GM12865 (cell line): ENCODE results near the gene CHTOP.

Source experiments
- DNase-seq: peaks from one replicate; pipeline ENCODE4 v3.0.0; 2010; ENCODE audit warnings: low read depth
- H3K4me3 ChIP-seq: 2 replicates; pipeline ENCODE4 v1.5.1; 2011; ENCODE audit warnings: mild to moderate bottlenecking, low read depth, low read length, control low read depth
- CTCF ChIP-seq: IDR thresholded peaks from 2 replicates; pipeline ENCODE4 v1.5.1; 2011; ENCODE audit warnings: low read length, control low read depth, low read depth, inconsistent platforms; ENCODE audit not compliant: insufficient read depth; ENCODE audit errors: missing control alignments

The CHTOP gene

GRCh38 chr1:153626477-153626903 lies 7.4 kb upstream of the CHTOP start:
- no peak for DNase-seq
- TF ChIP-seq CTCF = no peak
- no peak overlapping the region for H3K4me3 ChIP-seq

- no peak for DNase-seq
- peak; percentile 44 for TF ChIP-seq CTCF
- H3K4me3 ChIP-seq = no peak within 1 kb of the TSS
These were observed 6.8 kb upstream of the CHTOP start, which contains the start of gene S100A13 for GRCh38 chr1:153626904-153627714. Gene S100A13, minus strand, starts transcription at chr1:153627505. Its CDS starts 1,033 bp downstream, at chr1:153626472.

- H3K4me3 ChIP-seq = no peak within 1 kb of the TSS
- TF ChIP-seq CTCF = no peak
- DNase-seq = no peak
These were observed 5.9 kb upstream of the CHTOP start, which contains the start of gene S100A1 for GRCh38 chr1:153627715-153628626. Gene S100A1, plus strand, starts transcription at chr1:153628434. Its CDS starts 2,088 bp downstream, at chr1:153630522.

GRCh38 chr1:153628638-153629342 lies 5.1 kb upstream of the CHTOP start:
- H3K4me3 ChIP-seq = no peak overlapping the region
- no peak for TF ChIP-seq CTCF
- DNase-seq = no peak

- no peak overlapping the region for H3K4me3 ChIP-seq
- DNase-seq = no peak
- no peak for TF ChIP-seq CTCF
These were observed 4.6 kb upstream of the CHTOP start for GRCh38 chr1:153629343-153629665.

- no peak overlapping the region for H3K4me3 ChIP-seq
- DNase-seq = no peak
- TF ChIP-seq CTCF = no peak
These were observed 3.9 kb upstream of the CHTOP start for GRCh38 chr1:153629971-153630370.
